GM11168 (cell line): ENCODE data around the gene TMEM256.

ENCODE experiments used
- in situ Hi-C: fragments of 300-500 bp; cut with MboI; formaldehyde crosslinking; loops from one replicate; pipeline ENCODE4 v1.12.0; 2022; ENCODE audit warnings: low sequenced_read_pairs; ENCODE audit not compliant: unreplicated experiment

The TMEM256 gene

DNA sequence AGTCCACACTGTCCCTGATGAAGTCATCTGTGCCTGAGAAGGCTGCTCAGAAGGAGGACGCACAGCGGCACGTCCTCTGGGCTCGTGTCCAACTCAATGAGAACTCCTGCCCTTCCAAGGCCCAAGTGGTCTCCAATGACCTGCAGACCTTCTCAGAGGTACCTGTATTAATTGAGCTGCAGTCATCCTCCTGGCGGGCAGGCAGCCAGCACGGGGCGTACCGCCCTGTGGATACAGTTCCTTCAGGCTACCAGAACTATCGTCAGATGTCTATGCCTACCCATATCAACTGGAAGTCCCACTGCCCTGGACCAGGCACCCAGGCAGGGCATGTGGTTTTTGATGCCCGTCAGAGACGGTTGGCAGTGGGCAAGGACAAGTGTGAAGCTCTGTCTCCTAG, 28.4 kb upstream of the TMEM256 start:
- in situ Hi-C loops = loop anchor here (10.0 kb wide), 1 partner anchor 157 kb away; no protein-coding TSS in a partner anchor

DNA sequence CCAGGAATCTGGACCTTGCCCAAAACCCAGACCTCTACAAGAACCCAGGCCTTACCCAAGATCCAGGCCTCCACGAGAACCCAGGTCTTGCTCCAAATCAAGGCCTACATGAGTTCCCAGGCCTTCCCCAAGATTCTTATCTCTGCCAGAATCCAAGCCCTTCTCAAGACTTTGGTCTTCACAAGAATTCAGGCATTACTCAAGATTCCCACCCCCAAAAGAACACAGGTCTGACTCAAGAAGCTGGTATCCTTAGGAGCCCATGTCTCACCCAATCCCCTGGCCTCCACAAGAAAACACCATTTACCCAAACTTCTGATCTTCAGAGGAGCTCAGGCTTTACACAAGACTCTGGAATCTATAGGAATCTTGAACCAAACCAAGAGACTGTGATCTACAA, 27.3 kb upstream of the TMEM256 start:
- in situ Hi-C loops = loop anchor here (10.0 kb wide), 1 partner anchor 156 kb away; no protein-coding TSS in a partner anchor

- in situ Hi-C loops = loop anchor here (10.0 kb wide), 1 partner anchor 155 kb away; no protein-coding TSS in a partner anchor
Observed at GRCh38 chr17:7429722-7430121, 25.8 kb upstream of the TMEM256 start.

DNA sequence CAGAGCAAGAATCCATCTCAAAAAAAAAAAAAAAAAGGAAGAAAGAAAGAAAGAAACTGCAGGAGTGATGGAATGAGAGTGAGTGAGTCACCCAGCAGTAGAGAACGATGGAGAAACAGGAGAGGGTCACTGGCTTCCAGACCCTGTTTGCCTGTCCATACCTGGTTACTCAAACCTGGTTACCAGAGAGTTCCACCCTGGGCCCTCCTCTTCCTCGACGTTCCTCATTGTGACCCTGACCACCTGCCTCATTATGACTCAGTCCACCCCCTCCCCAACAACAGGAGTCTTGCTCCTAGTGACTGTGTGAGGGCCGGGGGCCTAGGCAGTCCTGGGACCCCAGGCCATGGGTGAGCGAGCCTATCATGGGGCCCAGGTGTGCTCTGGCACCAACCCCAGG, 24.7 kb upstream of the TMEM256 start, which contains the start of gene SPEM3:
SPEM3 (plus strand) TSS at position 301 of the 400 bp plus-strand sequence; CDS start at position 347, 46 bp downstream.
- in situ Hi-C loops = no loop called here

DNA sequence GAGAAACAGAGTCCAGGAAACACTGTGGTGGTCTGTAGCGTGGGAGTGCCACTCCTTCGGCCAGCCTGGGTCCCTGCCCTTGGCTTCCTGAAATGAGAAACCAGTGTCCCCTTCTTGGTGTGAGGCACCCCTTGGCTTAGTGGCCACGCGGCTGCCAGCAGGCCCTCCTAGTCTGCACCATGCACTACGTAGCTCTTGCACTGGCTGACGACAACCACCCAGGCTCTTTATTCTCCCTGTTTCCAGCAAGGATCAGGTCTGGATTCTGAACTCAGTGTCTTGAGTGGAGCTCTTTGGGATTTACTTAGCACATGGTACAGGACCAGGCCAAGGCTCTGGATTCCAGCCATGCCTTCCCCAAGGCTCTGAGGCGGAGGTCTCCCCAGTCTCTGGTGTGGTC, 23.7 kb upstream of the TMEM256 start:
- in situ Hi-C loops = no loop called here

DNA sequence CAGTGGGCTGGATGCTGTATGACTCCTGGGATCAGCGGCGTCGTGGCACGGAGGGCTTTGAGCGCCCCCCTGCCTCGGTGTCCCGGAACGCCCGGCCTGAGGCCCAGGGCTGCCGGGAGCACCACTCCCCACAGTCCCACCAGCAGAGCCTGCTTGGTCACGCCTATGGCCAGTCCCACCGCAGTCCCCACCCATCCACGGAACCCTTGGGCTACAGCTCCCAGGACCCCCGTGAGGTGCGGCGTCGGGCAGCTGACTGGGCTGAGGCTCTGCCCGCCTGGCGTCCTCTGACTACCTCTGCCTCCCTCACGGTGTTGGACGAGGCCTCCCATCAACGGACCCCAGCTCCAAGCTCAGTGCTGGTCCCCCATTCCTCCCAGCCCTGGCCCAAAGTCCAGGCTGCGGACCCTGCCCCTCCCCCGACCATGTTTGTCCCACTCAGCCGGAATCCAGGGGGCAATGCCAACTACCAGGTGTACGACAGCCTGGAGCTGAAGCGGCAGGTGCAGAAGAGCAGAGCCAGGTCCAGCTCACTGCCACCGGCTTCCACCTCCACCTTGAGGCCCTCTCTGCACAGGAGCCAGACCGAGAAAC, 23.1 kb upstream of the TMEM256 start:
- in situ Hi-C loops = no loop called here

DNA sequence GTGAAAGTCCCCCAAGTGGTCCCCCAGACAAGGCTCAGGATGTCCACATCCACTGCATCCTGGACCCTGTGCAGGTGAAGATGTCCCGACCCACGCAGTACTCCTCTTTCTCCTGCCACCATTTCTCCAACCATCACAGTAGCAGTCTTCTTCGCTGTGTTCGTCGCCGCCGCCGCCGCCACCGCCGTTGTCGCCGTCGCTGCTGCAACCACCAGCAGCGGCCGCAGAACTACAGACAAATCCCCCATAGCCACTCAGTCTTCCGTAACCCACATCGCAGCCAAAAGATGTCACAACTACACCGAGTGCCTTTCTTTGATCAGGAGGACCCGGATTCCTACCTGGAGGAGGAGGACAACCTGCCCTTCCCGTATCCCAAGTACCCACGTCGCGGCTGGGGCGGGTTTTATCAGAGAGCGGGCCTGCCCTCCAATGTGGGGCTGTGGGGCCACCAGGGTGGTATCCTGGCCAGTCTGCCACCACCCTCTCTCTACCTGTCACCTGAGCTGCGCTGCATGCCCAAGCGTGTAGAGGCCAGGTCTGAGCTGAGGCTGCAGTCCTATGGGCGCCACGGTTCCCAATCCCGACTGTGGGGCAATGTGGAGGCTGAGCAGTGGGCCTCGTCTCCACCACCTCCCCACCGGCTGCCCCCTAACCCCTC, 22.4 kb upstream of the TMEM256 start:
- in situ Hi-C loops = no loop called here

DNA sequence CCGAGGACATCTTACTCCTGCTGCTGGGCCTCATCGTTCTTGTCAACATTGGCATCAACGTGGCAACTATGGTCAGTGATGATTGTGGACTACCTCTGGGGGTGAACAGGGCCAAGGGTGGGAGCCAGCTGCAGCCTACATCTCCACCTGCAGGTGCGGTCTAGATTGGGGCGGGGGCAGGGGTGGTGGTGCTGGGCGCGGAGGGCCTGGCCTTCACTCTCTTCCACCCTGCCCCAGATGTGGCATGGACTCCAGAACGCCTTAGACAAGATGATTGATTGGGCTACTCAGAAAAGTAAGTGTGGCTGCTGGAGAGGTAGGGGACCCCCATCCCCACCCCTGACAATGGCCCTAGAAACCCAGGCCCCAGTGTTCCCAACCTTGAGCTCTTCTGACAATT, 21.9 kb upstream of the TMEM256 start:
- in situ Hi-C loops = no loop called here

DNA sequence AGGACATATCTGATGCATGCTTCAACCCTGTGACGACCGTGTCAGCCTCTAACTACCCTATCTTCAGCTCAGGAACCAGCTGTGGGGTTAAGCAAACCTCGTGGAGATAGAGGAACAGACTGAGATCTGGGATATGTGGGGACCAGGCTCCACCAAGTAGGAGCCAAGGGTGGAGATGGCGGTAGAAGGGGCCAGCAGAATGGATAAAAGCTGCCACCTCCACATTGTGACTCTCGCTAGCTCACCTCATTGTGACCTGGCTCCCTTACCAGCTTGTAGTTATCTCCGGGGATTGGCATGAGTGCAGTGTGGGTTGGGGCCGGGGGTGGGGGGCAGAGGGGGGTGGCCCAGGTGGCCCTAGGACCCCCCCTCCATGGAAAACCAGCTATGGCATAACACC, 21.4 kb upstream of the TMEM256 start, which contains the start of gene SPEM2:
SPEM2 (plus strand) TSS at position 301 of the 400 bp plus-strand sequence; CDS start at position 374, 73 bp downstream.
- in situ Hi-C loops = no loop called here

DNA sequence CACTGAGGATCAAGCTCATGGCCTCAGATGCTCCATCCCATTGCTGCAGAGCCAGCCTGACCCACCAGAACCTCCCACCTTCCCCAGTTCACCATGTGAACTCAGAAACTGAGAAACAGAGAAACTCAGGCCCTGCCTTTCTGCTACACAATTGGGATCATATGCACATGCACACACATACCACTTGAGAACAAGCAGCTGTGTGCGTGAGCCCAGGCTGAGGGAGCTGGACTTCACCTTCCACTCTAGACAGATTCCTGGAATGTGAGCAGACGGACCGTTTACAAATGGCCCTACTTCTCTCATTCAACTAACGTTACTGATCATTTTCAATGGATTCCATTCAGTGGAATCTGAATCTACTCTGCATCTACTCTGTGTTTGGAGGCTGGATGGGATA, 19.8 kb upstream of the TMEM256 start:
- in situ Hi-C loops = no loop called here

DNA sequence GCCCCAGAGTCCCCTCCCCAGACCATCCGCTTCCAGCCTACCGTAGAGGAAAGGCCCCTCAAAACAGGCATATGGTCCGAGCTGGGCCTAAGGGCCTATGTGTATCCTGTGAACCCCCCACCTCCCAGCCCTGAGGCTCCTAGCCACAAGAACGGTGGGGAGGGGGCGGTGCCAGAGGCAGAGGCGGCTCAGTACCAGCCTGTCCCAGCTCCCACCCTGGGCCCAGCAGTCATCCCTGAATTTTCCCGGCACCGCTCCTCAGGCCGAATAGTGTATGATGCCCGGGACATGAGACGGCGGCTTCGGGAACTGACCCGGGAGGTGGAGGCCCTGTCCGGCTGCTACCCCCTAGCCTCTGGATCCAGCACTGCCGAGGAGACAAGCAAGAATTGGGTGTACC, 17.3 kb upstream of the TMEM256 start:
- in situ Hi-C loops = no loop called here

GRCh38 chr17:7419819-7420610, 16.1 kb upstream of the TMEM256 start, which contains the start of gene SPEM1:
TSS of gene SPEM1 (plus strand) at chr17:7420324. CDS start at chr17:7420385, 61 bp downstream.
- in situ Hi-C loops = no loop called here

GRCh38 chr17:7418472-7419152, 14.7 kb upstream of the TMEM256 start:
- in situ Hi-C loops = no loop called here

GRCh38 chr17:7417056-7417655, 13.3 kb upstream of the TMEM256 start:
- in situ Hi-C loops = no loop called here

- in situ Hi-C loops = no loop called here
Observed at GRCh38 chr17:7416323-7416722, 12.4 kb upstream of the TMEM256 start.

DNA sequence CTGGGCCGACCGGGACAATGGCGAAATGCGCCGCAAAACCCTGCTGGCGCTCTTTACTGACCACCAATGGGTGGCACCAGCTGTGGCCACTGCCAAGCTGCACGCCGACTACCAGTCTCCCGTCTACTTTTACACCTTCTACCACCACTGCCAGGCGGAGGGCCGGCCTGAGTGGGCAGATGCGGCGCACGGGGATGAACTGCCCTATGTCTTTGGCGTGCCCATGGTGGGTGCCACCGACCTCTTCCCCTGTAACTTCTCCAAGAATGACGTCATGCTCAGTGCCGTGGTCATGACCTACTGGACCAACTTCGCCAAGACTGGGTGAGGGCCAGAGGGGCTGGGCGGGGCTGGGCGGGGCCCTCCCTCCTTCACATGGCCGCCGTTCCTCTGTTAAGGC, 11.9 kb upstream of the TMEM256 start:
- in situ Hi-C loops = no loop called here

GRCh38 chr17:7414837-7415236, 10.9 kb upstream of the TMEM256 start:
- in situ Hi-C loops = no loop called here

GRCh38 chr17:7413346-7413985, 9.6 kb upstream of the TMEM256 start:
- in situ Hi-C loops = no loop called here

DNA sequence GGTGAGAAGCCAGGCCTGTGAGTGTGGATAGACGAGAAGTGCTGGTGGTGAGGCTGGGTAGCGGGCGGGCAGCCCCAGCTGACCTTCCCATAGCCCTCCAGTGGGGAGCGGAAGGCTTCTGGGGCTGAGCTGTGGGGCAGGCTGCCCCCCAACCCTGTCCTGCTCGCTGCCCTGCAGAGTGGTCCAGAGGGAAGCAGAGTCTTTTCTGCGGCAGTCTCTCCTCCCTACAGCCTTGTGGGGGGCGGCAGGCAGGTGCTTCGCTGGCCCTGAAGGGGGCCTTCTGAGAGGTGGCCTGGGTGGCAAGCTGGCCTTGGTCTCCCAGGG, 7.5 kb upstream of the TMEM256 start:
- in situ Hi-C loops = no loop called here
